ENCODE results near the gene B3GAT1. TPM values are rescaled to one million over a fixed set of nuclear protein-coding genes. Genes with fewer than 3 reads are reported as not detected.

Gene B3GAT1
- total RNA-seq, 1 experiment from 2014 or later, result not detected

- H3K9ac ChIP-seq (ENCODE audit: low read length), result no peak overlapping the region
- no peaks in the 10 kb centered on the region for H3K9me2 ChIP-seq (ENCODE audit: insufficient read depth)
- no peak for TF ChIP-seq ZFX (IDR thresholded peaks at IDR 0.05)
- no peak for TF ChIP-seq EGR1 (IDR thresholded peaks at IDR 0.05; ENCODE audit: low read depth)
- no peak for TF ChIP-seq CTCF (IDR thresholded peaks at IDR 0.05 in 2 of 3, conservative IDR thresholded peaks at IDR 0.05 in 1 of 3; ENCODE audit: borderline replicate concordance in 1 of 3, insufficient read depth in 1 of 3, low read depth in 2 of 3, low read length in 2 of 3)
- TF ChIP-seq REST (IDR thresholded peaks at IDR 0.05; ENCODE audit: low read depth), result no peak
- no peak for TF ChIP-seq MAX (IDR thresholded peaks at IDR 0.05)
- TF ChIP-seq ELF1 (IDR thresholded peaks at IDR 0.05; ENCODE audit: borderline replicate concordance, low read depth), result no peak
- no peak for TF ChIP-seq SRF (IDR thresholded peaks at IDR 0.05; ENCODE audit: low read depth)
- TF ChIP-seq RAD21 (IDR thresholded peaks at IDR 0.05; ENCODE audit: low read depth), result no peak
- TF ChIP-seq POLR2A (IDR thresholded peaks at IDR 0.05; ENCODE audit: borderline replicate concordance, extremely low read depth, insufficient read depth, insufficient read length), result no peak
- no peak for TF ChIP-seq ZNF274 (IDR thresholded peaks at IDR 0.05; ENCODE audit: low read depth, low read length)
- TF ChIP-seq EZH2 (IDR thresholded peaks at IDR 0.05), result no peak
- no peak for TF ChIP-seq CBX3 (IDR thresholded peaks at IDR 0.05; ENCODE audit: low read depth)
- no peak for TF ChIP-seq YY1 (IDR thresholded peaks at IDR 0.05; ENCODE audit: extremely low read depth, insufficient replicate concordance, low read depth, low read length)
- no peak for TF ChIP-seq TCF7L2 (IDR thresholded peaks at IDR 0.05; ENCODE audit: borderline replicate concordance, extremely low read depth, insufficient read depth, insufficient read length)
- TF ChIP-seq SIN3A (IDR thresholded peaks at IDR 0.05; ENCODE audit: low read depth), result no peak
- no peak for TF ChIP-seq CEBPB (IDR thresholded peaks at IDR 0.05; ENCODE audit: low read depth)
- no peak for TF ChIP-seq ZBTB33 (IDR thresholded peaks at IDR 0.05; ENCODE audit: extremely low read depth, insufficient replicate concordance, low read length)
- no peak for TF ChIP-seq SP1 (IDR thresholded peaks at IDR 0.05; ENCODE audit: low read depth)
- TF ChIP-seq FOSL1 (IDR thresholded peaks at IDR 0.05; ENCODE audit: low read depth), result no peak
- no peaks in the 10 kb centered on the region for H3K9me3 ChIP-seq (ENCODE audit: control insufficient read depth in 1 of 2, insufficient read depth in 1 of 2, low read depth in 1 of 2, low read length in 2 of 2)
- no TSS peak for BruUV-seq (replicated peaks)
- no peaks in the 10 kb centered on the region for H3K79me2 ChIP-seq (ENCODE audit: insufficient read depth, low read length)
- intact Hi-C loops (cut with micrococcal nuclease), result no loop called here
- no peaks in the 10 kb centered on the region for H3K4me1 ChIP-seq (ENCODE audit: control insufficient read depth in 1 of 2, insufficient read depth in 2 of 2, low read length in 2 of 2)
- H4K20me1 ChIP-seq (ENCODE audit: insufficient read depth), result no peaks in the 10 kb centered on the region
- no peak overlapping the region for H3K27ac ChIP-seq (ENCODE audit: low read depth, low read length)
- DNase-seq (ENCODE audit: low read depth, low spot score) (no peak), ATAC-seq (no peak)
- no peaks in the 10 kb centered on the region for H3K36me3 ChIP-seq (ENCODE audit: control insufficient read depth in 1 of 2, insufficient read depth in 2 of 2, low read length in 2 of 2)
- no peaks in the 10 kb centered on the region for H3K27me3 ChIP-seq (ENCODE audit: insufficient read depth, low read length)
- no peak overlapping the region for H3K4me3 ChIP-seq (replicated peaks in 1 of 2; ENCODE audit: low read depth in 1 of 2, low read length in 2 of 2)
- POLR2A ChIA-PET, result no interaction called here
- H3K4me2 ChIP-seq (ENCODE audit: low read length), result no peak overlapping the region
- CTCF ChIA-PET, result no interaction called here
- RAD21 ChIA-PET (ENCODE audit: low non-redundant PET in 1 of 2, low total read pairs in 2 of 2, uncharacterized antibody in 2 of 2, unreplicated experiment in 2 of 2), result no interaction called here
- no peak overlapping the region for H2AFZ ChIP-seq (ENCODE audit: low read depth, low read length, poor library complexity, severe bottlenecking)
Measured at GRCh38 chr11:134367781-134368180, 44.3 kb downstream of the B3GAT1 start.

Measured in HCT116 (cell line).